ENCODE measurements around the gene RGS3. TPM values are rescaled to one million over a fixed set of nuclear protein-coding genes. Genes with fewer than 3 reads are reported as not detected.
A peak's percentile ranks its signal among the peaks of the same experiment; 100 is the strongest.

RGS3 gene
- total and polyA plus RNA-seq, 2 donors (not counting 3 experiments of a cell fraction or from before 2014, with no cell fraction given) = 356 to 416 TPM

DNA sequence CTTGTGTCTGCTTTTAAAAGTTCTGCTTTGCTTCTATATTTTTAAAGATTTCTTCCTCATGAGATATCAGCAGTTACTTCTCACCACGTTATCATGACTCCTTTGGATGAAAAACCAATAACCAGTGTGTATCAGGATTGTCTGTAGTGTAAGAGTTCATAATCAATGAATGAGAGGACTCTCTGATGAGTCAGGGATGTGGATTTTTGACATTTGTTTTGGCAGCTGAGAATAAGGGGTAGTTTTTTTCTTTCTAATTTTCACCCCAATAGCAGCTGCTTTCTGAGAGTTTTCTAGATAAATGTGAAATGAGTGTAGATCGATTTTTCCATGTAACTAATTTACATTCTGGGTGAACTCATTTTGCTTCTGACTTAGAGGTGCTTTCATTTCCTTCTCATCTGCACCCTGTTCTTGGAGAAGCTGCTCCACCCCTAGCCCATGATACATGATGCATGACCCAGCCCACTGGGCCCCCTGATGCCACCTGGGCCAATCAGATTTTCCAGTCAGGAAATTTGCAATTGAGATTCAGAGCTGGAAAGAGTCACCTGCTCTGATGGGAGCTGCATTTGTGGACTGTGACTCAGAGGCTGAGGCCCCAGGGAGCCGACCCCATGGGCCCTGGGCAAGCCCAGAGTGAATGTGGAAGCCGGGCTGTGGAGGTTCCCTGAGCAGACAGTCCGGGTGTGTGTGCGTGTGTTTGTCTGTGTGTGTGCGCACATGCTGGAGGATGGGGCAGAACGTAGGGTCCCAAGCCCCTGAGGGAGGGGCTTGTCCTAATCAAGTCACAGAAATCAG, 159.3 kb downstream of the RGS3 start:
- peaks cover 53% of the 10 kb centered on the region for H3K4me1 ChIP-seq (ENCODE audit: control insufficient read depth, extremely low read depth, insufficient read depth, low read length)
- dilution Hi-C loops (cut with MboI; ENCODE audit: extremely low pct_ligation_motif_present, low sequenced_read_pairs) = no loop called here
- FAIRE-seq = peak; percentile 92

DNA sequence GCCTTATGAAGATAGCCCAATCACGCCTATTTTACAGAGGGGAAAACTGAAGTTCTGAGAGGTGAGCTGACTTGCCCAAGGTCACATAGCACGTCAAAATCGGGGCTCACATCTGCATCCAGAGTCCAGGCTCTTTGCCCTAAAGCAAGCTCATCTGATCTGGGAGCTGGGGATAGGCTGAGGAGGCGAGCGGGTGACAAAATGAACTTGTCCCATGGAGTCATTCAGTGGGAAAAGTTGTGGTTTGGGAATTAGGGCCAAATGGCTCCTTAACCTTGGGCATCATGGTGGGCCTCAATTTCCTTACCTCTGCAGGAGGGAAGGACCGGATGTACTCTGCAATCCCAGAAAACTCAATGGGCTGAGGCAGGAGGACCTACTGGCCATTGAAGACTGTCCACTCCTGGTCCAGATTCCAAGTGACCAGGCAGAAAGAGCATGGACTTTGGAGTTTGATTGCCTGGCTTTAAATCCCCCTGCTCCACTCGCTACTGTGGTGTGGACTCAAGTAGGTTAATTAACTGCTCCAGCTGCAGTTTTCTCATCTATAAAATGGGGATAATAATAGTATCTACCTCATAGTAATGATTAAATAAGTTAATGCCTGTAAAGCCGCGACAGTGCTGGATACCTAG, 160.4 kb downstream of the RGS3 start:
- H3K79me2 ChIP-seq (ENCODE audit: control insufficient read depth, insufficient read depth, low read length) = peaks cover 6% of the 10 kb centered on the region
- H3K27me3 ChIP-seq (ENCODE audit: control insufficient read depth in 2 of 2, insufficient read depth in 2 of 2, low read length in 2 of 2) = no peaks in the 10 kb centered on the region
- FAIRE-seq (peak; percentile 48), DNase-seq (ENCODE audit: low read depth, low spot score) (no peak)
- H2AFZ ChIP-seq (ENCODE audit: low read depth, low read length) = no peak overlapping the region
- dilution Hi-C loops (cut with MboI; ENCODE audit: extremely low pct_ligation_motif_present, low sequenced_read_pairs) (no loop called here), intact Hi-C loops (cut with micrococcal nuclease) (no loop called here)
- CTCF ChIA-PET = interaction anchor here (2.1 to 5.2 kb wide), 4 partner anchors 10 to 34 kb away, joined by 7 to 50 read pairs (median 12); no protein-coding TSS in a partner anchor
- TF ChIP-seq MYC (IDR thresholded peaks at IDR 0.05; ENCODE audit: low read depth, low read length) (no peak), EZH2 (IDR thresholded peaks at IDR 0.05; ENCODE audit: borderline replicate concordance, low read depth, low read length, severe bottlenecking) (no peak), FOS (IDR thresholded peaks at IDR 0.05; ENCODE audit: borderline replicate concordance, insufficient read depth, low read length) (no peak), POLR2A (IDR thresholded peaks at IDR 0.05; ENCODE audit: low read depth, low read length) (no peak), GATA2 (IDR thresholded peaks at IDR 0.05; ENCODE audit: insufficient read depth, insufficient read length, low read depth, low read length) (no peak), POLR2AphosphoS5 (IDR thresholded peaks at IDR 0.05; ENCODE audit: insufficient read depth, low read depth, low read length) (no peak), JUN (IDR thresholded peaks at IDR 0.05; ENCODE audit: borderline replicate concordance, insufficient read depth, insufficient read length, low read depth) (no peak)
- TF ChIP-seq, protein P1, sequence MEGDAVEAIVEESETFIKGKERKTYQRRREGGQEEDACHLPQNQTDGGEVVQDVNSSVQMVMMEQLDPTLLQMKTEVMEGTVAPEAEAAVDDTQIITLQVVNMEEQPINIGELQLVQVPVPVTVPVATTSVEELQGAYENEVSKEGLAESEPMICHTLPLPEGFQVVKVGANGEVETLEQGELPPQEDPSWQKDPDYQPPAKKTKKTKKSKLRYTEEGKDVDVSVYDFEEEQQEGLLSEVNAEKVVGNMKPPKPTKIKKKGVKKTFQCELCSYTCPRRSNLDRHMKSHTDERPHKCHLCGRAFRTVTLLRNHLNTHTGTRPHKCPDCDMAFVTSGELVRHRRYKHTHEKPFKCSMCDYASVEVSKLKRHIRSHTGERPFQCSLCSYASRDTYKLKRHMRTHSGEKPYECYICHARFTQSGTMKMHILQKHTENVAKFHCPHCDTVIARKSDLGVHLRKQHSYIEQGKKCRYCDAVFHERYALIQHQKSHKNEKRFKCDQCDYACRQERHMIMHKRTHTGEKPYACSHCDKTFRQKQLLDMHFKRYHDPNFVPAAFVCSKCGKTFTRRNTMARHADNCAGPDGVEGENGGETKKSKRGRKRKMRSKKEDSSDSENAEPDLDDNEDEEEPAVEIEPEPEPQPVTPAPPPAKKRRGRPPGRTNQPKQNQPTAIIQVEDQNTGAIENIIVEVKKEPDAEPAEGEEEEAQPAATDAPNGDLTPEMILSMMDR (IDR thresholded peaks at IDR 0.05; ENCODE audit: extremely low read depth in 1 of 2, insufficient read depth in 1 of 2, low read depth in 1 of 2, low read length in 2 of 2) = no peak
- TF ChIP-seq, protein P2, sequence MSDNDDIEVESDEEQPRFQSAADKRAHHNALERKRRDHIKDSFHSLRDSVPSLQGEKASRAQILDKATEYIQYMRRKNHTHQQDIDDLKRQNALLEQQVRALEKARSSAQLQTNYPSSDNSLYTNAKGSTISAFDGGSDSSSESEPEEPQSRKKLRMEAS (IDR thresholded peaks at IDR 0.05; ENCODE audit: insufficient read depth, insufficient read length) = no peak
- no peak overlapping the region for H3K27ac ChIP-seq (ENCODE audit: insufficient read depth, low read depth, low read length)
- H3K9ac ChIP-seq (replicated peaks; ENCODE audit: extremely low read depth, insufficient read depth, low read length) = no peak overlapping the region
- BruUV-seq (replicated peaks) = no TSS peak
- no peak overlapping the region for H3K4me2 ChIP-seq (ENCODE audit: insufficient read depth, low read length)
- POLR2A ChIA-PET = interaction anchor here (1.7 kb wide), 1 partner anchor 30 kb away, joined by 5 read pairs; no protein-coding TSS in a partner anchor
- H3K4me1 ChIP-seq (ENCODE audit: control insufficient read depth, extremely low read depth, insufficient read depth, low read length) = peaks cover 48% of the 10 kb centered on the region
- H4K20me1 ChIP-seq (replicated peaks; ENCODE audit: control insufficient read depth, extremely low read depth, insufficient read depth, low read length) = no peaks in the 10 kb centered on the region
- H3K9me3 ChIP-seq (replicated peaks; ENCODE audit: control insufficient read depth, insufficient read depth, low read length) = no peaks in the 10 kb centered on the region
- H3K9me1 ChIP-seq (replicated peaks; ENCODE audit: control insufficient read depth, extremely low read depth, insufficient read depth, low read length) = no peaks in the 10 kb centered on the region
- no peak overlapping the region for H3K4me3 ChIP-seq (replicated peaks in 1 of 3; ENCODE audit: insufficient read depth in 1 of 3, low read depth in 1 of 3, low read length in 3 of 3)
- no peaks in the 10 kb centered on the region for H3K36me3 ChIP-seq (ENCODE audit: control insufficient read depth in 2 of 2, extremely low read depth in 1 of 2, insufficient read depth in 2 of 2, low read length in 2 of 2)

More for the DNA sequence above, 159.3 kb downstream of the RGS3 start:
- POLR2A ChIA-PET = interaction anchor here (0.6 to 4.6 kb wide), 4 partner anchors 21 to 32 kb away, joined by 4 to 45 read pairs (median 14); no protein-coding TSS in a partner anchor
- peak overlapping the region; percentile 100 for H3K27ac ChIP-seq (ENCODE audit: insufficient read depth, low read depth, low read length)
- peak overlapping the region; percentile 94 for H3K9ac ChIP-seq (replicated peaks; ENCODE audit: extremely low read depth, insufficient read depth, low read length)
- no peaks in the 10 kb centered on the region for H4K20me1 ChIP-seq (replicated peaks; ENCODE audit: control insufficient read depth, extremely low read depth, insufficient read depth, low read length)
- intact Hi-C loops (cut with micrococcal nuclease) = no loop called here
- H3K4me2 ChIP-seq (ENCODE audit: insufficient read depth, low read length) = peak overlapping the region; percentile 3
- no peak overlapping the region for H3K4me3 ChIP-seq (replicated peaks in 1 of 3; ENCODE audit: insufficient read depth in 1 of 3, low read depth in 1 of 3, low read length in 3 of 3)
- H3K9me1 ChIP-seq (replicated peaks; ENCODE audit: control insufficient read depth, extremely low read depth, insufficient read depth, low read length) = no peaks in the 10 kb centered on the region
- no peaks in the 10 kb centered on the region for H3K36me3 ChIP-seq (ENCODE audit: control insufficient read depth in 2 of 2, extremely low read depth in 1 of 2, insufficient read depth in 2 of 2, low read length in 2 of 2)
- peak; percentile 38 for TF ChIP-seq JUN (IDR thresholded peaks at IDR 0.05; ENCODE audit: borderline replicate concordance, insufficient read depth, insufficient read length, low read depth)
- TF ChIP-seq FOS (IDR thresholded peaks at IDR 0.05; ENCODE audit: borderline replicate concordance, insufficient read depth, low read length) = no peak
- no peaks in the 10 kb centered on the region for H3K27me3 ChIP-seq (ENCODE audit: control insufficient read depth in 2 of 2, insufficient read depth in 2 of 2, low read length in 2 of 2)
- DNase-seq (ENCODE audit: low read depth, low spot score) = peak; percentile 82
- no peaks in the 10 kb centered on the region for H3K9me3 ChIP-seq (replicated peaks; ENCODE audit: control insufficient read depth, insufficient read depth, low read length)
- CTCF ChIA-PET = interaction anchor here (0.8 to 5.2 kb wide), 8 partner anchors 11 to 35 kb away, joined by 3 to 50 read pairs (median 8); no protein-coding TSS in a partner anchor
- no TSS peak for BruUV-seq (replicated peaks)
- H3K79me2 ChIP-seq (ENCODE audit: control insufficient read depth, insufficient read depth, low read length) = peaks cover 6% of the 10 kb centered on the region
- H2AFZ ChIP-seq (ENCODE audit: low read depth, low read length) = no peak overlapping the region
